Right lobe of liver (tissue), 4 donors: ENCODE results near the gene PHKB.

Experiments
- POLR2A ChIP-seq: fragments of 450-650 bp; IDR thresholded peaks from one replicate; pipeline ENCODE4 v1.6.1; 2017; ENCODE audit warnings: antibody characterized with exemption, mild to moderate bottlenecking
- TF ChIP-seq, protein P1 (sequence below), 4 donors: fragments of 200-600 bp in 3 of 4; fragments of 450-650 bp in 1 of 4; IDR thresholded peaks; one replicate each; pipeline versions ENCODE4 v1.5.1 to v1.8.0; 2016 to 2022; ENCODE audit warnings: antibody characterized with exemption in 4 of 4, mild to moderate bottlenecking in 2 of 4
- donor health status: DM: no; HTN: no; CAD: no.
- donor health status: DM: no; HTN: no; CAD: no.
- donor health status: DM: no; HTN: yes; CAD: no.

DNA sequence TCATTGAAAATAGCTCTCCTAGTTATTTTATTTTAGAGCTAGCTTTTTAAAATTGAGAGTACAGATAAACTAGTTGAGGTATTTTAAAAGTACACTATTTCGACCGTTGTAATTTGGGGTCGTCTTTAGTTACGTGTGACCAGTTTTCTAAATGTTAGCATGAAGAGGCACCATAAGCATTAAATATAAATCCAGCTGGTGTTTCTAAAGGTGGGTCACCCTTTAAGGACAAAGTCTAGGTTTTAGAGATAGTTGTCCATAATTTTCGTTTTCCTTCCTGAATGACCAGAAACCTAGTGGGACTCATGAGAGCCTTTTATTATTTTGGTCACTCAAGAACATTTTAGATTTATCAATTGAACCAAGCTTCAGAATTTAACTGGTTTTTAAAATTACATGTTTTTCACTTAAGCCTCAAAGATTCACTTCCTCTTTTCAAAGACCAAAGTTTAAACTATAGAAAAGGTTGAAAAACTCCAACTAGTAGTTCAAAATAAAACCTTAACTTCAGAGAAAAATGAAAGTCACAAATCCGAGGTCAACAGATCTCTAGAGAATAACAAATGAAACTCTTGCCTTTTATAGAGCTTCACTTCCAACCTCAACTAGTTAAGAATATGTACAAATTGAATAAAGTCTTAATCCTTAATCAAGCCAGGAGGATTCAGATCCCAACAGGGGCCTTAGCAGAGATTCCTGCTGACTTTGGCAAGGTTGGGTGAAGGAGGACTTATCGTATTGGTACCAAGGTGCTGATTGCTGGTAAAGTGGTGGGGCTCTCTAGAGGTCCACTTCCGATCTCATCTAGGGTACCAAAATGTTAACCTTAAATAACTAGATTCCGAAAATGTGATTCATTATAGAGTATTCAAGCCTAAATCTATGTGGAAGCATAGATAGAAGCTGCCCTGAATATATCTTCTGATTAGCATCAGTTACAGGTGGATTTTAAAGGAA, 32.5 kb downstream of the PHKB start:
- TF ChIP-seq, protein P1, sequence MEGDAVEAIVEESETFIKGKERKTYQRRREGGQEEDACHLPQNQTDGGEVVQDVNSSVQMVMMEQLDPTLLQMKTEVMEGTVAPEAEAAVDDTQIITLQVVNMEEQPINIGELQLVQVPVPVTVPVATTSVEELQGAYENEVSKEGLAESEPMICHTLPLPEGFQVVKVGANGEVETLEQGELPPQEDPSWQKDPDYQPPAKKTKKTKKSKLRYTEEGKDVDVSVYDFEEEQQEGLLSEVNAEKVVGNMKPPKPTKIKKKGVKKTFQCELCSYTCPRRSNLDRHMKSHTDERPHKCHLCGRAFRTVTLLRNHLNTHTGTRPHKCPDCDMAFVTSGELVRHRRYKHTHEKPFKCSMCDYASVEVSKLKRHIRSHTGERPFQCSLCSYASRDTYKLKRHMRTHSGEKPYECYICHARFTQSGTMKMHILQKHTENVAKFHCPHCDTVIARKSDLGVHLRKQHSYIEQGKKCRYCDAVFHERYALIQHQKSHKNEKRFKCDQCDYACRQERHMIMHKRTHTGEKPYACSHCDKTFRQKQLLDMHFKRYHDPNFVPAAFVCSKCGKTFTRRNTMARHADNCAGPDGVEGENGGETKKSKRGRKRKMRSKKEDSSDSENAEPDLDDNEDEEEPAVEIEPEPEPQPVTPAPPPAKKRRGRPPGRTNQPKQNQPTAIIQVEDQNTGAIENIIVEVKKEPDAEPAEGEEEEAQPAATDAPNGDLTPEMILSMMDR (IDR thresholded peaks at IDR 0.05): no peak
- TF ChIP-seq POLR2A: no peak
